Measurements from ENCODE around the gene C2CD5.

The C2CD5 gene

GRCh38 chr12:22535478-22535877, 8.9 kb downstream of the C2CD5 start:
- TF ChIP-seq CTCF (IDR thresholded peaks at IDR 0.05) (no peak), ZFX (IDR thresholded peaks at IDR 0.05; ENCODE audit: borderline replicate concordance) (no peak)
- H3K27ac ChIP-seq, result no peak overlapping the region

- H3K27ac ChIP-seq, result no peak overlapping the region
- no peak for TF ChIP-seq ZFX (IDR thresholded peaks at IDR 0.05; ENCODE audit: borderline replicate concordance)
Measured at GRCh38 chr12:22535038-22535437, 9.3 kb downstream of the C2CD5 start.

- TF ChIP-seq CTCF (IDR thresholded peaks at IDR 0.05) (no peak), ZFX (IDR thresholded peaks at IDR 0.05; ENCODE audit: borderline replicate concordance) (no peak)
- no peak overlapping the region for H3K27ac ChIP-seq
Measured at GRCh38 chr12:22533155-22533554, 11.2 kb downstream of the C2CD5 start.

GRCh38 chr12:22532317-22532716, 12.0 kb downstream of the C2CD5 start:
- no peak for TF ChIP-seq ZFX (IDR thresholded peaks at IDR 0.05; ENCODE audit: borderline replicate concordance)
- no peak for TF ChIP-seq CTCF (IDR thresholded peaks at IDR 0.05)
- H3K27ac ChIP-seq, result no peak overlapping the region

GRCh38 chr12:22531205-22531604, 13.1 kb downstream of the C2CD5 start:
- no peak overlapping the region for H3K27ac ChIP-seq

GRCh38 chr12:22529281-22530060, 14.9 kb downstream of the C2CD5 start:
- no peak overlapping the region for H3K27ac ChIP-seq
- TF ChIP-seq ZFX (IDR thresholded peaks at IDR 0.05; ENCODE audit: borderline replicate concordance), result no peak
- TF ChIP-seq CTCF (IDR thresholded peaks at IDR 0.05), result peak; percentile 72

More at GRCh38 chr12:22531205-22531604, 13.1 kb downstream of the C2CD5 start:
- TF ChIP-seq ZFX (IDR thresholded peaks at IDR 0.05; ENCODE audit: borderline replicate concordance) (no peak), CTCF (IDR thresholded peaks at IDR 0.05) (no peak)

GRCh38 chr12:22527999-22528398, 16.3 kb downstream of the C2CD5 start:
- no peak for TF ChIP-seq CTCF (IDR thresholded peaks at IDR 0.05)
- no peak for TF ChIP-seq ZFX (IDR thresholded peaks at IDR 0.05; ENCODE audit: borderline replicate concordance)

More at GRCh38 chr12:22527999-22528398, 16.3 kb downstream of the C2CD5 start:
- no peak overlapping the region for H3K27ac ChIP-seq
